Hematopoietic multipotent progenitor cell treated with erythropoietin and hydrocortisone succinate and interleukin-3 and kit ligand, for 6 days (in vitro differentiated cells): ENCODE measurements around the gene PPP2R2C.
A peak's percentile ranks its signal among the peaks of the same experiment; 100 is the strongest.

ENCODE experiments used
- DNase-seq: peaks from one replicate; pipeline ENCODE4 v3.0.0-alpha.2; 2015

PPP2R2C gene

DNA sequence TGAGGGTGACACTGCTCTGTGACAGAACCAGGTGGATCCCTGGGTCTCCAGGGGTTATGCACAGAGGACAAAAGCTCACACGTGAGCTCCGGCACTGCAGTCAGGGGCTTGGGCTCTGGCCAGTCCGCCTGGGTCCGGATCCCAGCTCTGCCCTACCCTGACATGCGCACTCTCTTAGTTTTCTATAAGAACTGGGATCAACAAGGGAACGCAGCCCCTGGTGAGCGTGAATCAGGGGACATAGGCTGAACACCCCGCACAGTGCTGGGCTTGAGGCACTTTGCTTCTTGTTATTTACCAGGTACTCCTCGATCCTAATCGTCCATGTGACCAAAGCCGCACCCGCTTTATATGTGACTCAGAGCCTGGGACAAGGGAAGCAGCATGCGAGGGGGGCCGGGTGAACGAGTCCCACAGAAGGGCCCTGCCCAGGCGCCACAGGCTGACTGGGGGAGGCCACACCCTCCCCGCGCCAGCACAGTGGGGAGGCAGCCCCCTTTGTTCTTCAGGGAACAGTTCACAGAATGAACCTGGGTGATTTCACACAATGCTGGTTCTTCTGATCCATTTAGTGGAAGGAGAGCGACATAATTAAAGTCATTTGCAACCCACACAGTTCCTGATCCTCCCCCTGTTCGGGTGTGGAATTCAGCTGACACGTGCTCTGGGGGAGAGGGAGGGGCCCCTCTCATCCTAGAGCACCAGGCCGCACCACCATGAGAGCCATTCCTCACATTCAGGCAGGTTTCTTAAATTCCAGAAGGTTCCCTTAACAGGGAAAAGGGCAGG, 147.2 kb downstream of the PPP2R2C start:
- peak; percentile 16 for DNase-seq

GRCh38 chr4:6324461-6324998, 147.9 kb downstream of the PPP2R2C start:
- no peak for DNase-seq

DNA sequence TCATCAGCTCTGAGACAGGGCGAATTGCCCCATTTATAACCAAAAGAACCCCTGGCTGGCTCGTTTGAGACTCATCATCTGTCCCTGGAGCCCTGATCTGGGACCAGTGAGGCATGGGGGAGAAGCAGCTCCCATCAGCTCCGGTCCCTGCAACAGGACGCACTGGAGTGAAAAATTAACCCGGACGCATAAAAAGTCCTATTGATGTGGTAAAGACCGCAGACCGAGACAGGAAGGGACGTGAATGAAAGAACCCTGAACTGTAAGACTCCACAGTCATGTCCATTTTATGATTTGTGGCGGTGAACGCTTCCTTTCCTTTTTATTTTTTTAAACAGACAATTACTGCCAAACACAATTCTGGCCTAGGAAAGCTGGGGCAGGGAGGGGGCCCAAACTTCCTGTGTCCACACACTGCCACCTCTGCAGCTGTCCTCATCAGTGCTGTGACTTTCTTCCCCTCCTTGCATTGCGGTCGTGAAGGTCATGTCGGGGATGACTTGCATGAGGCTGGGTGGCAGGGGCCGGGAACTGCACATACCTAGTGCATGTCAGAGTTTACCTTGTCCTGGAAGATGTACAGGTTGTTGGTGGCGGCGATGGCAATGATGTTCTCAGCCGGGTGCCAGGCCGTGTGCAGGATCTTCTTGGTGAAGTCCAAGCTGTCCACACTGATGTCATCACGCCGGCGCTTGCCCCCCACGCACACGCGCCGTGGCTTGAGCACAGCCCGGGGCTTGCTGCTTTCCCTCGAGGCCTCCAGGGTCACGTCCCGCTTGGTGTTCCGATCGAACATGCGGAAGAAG, 149.4 kb downstream of the PPP2R2C start:
- no peak for DNase-seq

DNA sequence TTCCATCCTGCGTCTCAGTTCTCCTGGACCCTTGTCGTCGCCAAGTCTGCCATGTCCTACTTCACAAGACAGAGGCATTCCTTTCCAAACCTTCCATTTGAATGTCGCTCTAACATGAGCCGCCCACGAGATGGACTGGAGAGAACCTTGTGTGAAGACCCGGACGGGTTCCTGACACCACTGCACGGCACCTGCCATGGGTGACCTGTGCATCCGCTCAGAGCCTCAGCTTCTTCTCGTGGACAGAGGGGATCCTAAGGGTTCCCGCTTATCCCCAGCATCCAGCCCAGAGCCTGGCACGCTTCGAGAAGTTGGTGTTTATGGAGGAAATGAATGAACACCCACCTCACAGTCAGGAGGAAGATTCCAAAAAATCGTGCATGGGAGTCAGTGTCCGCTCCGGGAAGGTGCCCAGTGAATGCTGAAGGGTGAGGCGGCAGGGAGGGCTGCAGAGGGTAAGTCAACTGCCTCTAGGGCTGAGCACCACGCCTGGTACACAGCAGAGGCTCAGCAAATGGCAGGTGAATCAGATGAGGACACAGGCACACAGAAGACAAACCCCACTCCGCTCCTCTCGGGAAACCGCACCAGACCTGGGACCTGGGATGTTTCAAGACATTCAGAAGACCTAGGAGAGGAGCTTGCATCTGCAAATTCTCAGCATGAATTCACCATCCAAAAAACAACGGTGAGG, 150.2 kb downstream of the PPP2R2C start:
- no peak for DNase-seq

- no peak for DNase-seq
Measured at GRCh38 chr4:6321361-6321760, 151.1 kb downstream of the PPP2R2C start.

DNA sequence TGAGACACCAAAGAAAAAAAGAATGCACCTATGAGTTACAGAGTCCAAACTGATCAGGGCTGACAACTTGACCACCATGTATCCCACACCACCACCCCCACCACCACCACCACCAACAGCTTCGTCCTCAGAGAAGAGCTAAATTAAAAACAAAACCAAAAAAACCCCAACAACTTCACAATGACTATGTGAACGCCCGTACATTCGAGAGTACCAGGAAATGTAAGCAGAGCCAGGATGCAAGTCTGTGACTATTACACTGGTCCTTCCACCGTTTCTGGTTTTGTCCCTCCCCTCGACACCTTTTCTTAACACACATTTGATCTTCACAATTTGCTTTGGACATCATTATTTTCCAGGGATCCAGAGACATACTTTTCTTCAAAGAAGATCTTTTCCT, 151.8 kb downstream of the PPP2R2C start:
- no peak for DNase-seq

DNA sequence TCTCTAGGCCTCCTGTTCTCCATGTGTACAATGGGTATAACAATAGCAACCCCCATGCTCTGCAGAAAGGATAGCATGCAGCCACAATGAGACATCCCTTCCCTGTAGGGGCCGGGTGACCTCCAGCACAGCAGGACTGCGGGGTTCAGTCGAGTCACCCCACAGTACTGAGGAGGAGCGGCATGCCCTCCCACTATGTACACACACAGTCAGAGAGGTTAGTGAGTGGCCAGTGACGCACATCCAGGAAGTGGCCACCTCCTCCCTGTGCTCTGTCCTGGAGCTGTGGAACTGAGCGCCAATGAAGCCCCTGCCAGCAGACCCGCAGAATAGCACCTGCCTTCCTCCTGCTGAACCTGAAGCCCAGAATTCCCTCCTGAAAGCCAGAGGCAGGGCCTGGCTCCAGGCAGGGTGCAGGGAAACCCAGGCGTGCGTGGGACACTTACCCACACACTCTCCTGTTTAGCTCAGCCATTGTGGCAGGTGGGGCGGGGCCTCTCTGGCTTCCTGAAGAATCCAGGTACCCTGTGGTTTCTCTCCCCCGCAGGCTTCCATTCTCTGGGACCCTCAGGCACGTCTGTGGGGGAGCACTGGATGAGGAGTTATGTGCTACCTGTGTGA, 152.8 kb downstream of the PPP2R2C start:
- no peak for DNase-seq

- no peak for DNase-seq
Measured at GRCh38 chr4:6318206-6318605, 154.2 kb downstream of the PPP2R2C start.

GRCh38 chr4:6316461-6317003, 155.9 kb downstream of the PPP2R2C start:
- DNase-seq, result no peak

GRCh38 chr4:6313216-6313615, 159.2 kb downstream of the PPP2R2C start:
- DNase-seq, result no peak

DNA sequence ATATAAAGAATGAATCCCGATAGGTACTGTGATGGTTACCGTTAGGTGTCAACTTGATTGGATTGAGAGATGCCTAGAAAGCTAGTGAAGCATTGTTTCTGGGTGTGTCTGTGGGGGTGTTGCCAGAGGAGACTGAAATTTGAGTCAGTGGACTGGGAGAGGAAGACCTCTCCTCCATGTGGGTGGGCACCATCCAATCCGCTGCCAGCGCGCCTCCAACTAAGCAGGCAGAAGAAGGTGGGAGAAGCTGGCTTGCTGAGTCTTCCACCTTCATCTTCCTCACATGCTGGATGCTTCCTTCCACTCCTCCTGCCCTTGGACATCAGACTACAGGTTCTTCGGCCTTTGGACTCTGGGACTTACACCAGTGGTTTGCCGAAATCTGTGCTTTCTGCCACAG, 162.6 kb downstream of the PPP2R2C start:
- no peak for DNase-seq

- no peak for DNase-seq
Measured at GRCh38 chr4:6308899-6309643, 163.3 kb downstream of the PPP2R2C start.

- no peak for DNase-seq
Measured at GRCh38 chr4:6307891-6308290, 164.5 kb downstream of the PPP2R2C start.

- DNase-seq, result no peak
Measured at GRCh38 chr4:6307230-6307629, 165.2 kb downstream of the PPP2R2C start.

- no peak for DNase-seq
Measured at GRCh38 chr4:6306299-6306698, 166.1 kb downstream of the PPP2R2C start.

DNA sequence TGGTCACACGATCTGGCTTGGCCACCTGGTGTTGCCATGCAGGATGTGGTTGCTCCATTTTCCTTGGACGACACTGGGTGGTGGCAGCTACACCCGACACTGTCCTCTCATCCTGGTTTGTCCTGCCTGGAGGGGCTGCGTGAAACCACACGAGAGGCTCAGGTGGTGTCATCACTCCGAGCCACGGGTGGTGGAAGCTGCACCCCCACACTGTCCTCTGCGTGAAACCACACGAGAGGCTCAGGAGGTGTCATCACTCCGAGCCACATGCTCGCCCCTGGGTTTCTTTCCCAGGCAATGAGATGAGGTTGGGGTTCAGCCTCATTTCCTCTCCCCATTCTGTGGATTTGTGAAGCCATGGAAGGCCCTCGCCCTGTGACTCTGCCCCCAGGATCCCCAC, 168.5 kb downstream of the PPP2R2C start:
- DNase-seq, result no peak

DNA sequence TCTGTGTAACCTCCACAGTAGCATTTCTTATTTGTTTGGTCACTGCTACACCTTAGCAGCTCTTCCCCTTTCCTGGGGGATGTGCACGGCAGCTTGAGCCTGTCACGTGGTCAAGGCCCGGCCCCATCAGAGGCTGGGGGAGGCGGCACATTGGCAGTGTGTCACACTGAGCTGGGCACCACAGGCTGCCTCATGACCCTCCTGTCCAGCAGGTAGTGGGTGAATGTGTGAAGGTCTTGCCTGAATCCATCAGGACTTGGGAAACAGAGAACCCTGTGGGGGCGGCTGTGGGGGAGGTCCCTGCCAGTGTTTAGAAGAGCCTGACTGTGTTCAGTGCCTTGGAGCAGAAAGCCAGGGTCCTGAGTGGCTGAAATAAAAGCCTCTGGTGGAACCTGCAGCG, 169.5 kb downstream of the PPP2R2C start:
- DNase-seq, result no peak

DNA sequence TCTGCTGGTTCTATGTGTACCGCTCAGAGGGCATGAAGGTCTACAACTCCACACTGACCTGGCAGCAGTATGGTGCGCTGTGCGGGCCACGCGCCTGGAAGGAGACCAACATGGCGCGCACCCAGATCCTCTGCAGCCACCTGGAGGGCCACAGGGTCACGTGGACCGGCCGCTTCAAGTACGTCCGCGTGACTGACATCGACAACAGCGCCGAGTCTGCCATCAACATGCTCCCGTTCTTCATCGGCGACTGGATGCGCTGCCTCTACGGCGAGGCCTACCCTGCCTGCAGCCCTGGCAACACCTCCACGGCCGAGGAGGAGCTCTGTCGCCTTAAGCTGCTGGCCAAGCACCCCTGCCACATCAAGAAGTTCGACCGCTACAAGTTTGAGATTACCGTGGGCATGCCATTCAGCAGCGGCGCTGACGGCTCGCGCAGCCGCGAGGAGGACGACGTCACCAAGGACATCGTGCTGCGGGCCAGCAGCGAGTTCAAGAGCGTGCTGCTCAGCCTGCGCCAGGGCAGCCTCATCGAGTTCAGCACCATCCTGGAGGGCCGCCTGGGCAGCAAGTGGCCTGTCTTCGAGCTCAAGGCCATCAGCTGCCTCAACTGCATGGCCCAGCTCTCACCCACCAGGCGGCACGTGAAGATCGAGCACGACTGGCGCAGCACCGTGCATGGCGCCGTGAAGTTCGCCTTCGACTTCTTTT, 170.5 kb downstream of the PPP2R2C start:
- DNase-seq, result no peak

GRCh38 chr4:6301051-6301731, 171.2 kb downstream of the PPP2R2C start:
- no peak for DNase-seq

- no peak for DNase-seq
Measured at GRCh38 chr4:6300359-6300758, 172.1 kb downstream of the PPP2R2C start.

DNA sequence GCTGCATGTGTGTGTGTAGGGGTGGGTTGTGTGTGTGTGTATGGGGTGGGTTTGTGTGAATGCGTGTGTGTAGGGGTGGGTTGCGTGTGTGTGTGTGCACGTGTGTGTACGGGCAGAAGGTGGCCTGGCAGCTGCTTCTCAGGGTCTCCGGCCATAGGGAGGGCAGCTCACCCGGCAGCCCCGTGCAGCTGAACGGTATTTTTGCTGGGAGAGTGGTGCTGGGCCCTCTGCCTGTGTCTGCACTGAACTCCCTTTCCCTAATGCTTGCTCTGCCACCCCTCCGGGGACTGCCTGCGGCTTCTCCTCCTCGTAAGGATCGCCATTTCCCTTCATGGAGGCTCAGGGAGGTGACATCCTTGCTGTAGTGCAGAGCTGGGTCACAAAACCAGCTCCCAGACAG, 172.5 kb downstream of the PPP2R2C start:
- DNase-seq, result no peak
